Stimulated activated effector memory CD8-positive, alpha-beta T cell treated with anti-CD3 and anti-CD28 coated beads, Interleukin-12 subunit alpha, Interleukin-12 subunit beta, amount 100 ng/mL, for 72 hours (primary cell): ENCODE results near the gene RPL14.

ENCODE experiments used
- ATAC-seq: fragments of 150-1000 bp; cut with Tn5 transposase; 2 replicates; pipeline ENCODE4 v1.10.0; 2021
- DNase-seq, 2 donors: peaks; one replicate each; pipeline ENCODE4 v3.0.0; 2021 to 2022; ENCODE audit warnings: low spot score in 2 of 2
- H3K27ac Mint-ChIP-seq: one replicate; pipeline ENCODE4 v1.8.0; 2022; ENCODE audit warnings: mild to moderate bottlenecking, mixed read lengths
- H3K36me3 Mint-ChIP-seq: one replicate; pipeline ENCODE4 v1.8.0; 2022; ENCODE audit warnings: mild to moderate bottlenecking, mixed read lengths
- H3K4me1 Mint-ChIP-seq: one replicate; pipeline ENCODE4 v1.8.0; 2022; ENCODE audit warnings: mixed read lengths
- H3K4me3 Mint-ChIP-seq: one replicate; pipeline ENCODE4 v1.8.0; 2022; ENCODE audit warnings: mild to moderate bottlenecking, mixed read lengths
- H3K9me3 Mint-ChIP-seq: one replicate; pipeline ENCODE4 v1.8.0; 2022; ENCODE audit warnings: mixed read lengths

RPL14 gene

GRCh38 chr3:40456940-40457823 is at the start of gene RPL14:
Gene RPL14, plus strand, starts transcription at chr3:40457339. Its CDS starts 133 bp downstream, at chr3:40457472.
- ATAC-seq = peak; percentile 85
- peak within 1 kb of the TSS; percentile 94 for H3K27ac Mint-ChIP-seq
- peaks cover 65% of the 10 kb centered on the region for H3K36me3 Mint-ChIP-seq
- peak within 1 kb of the TSS; percentile 83 for H3K4me3 Mint-ChIP-seq
- peaks cover 36% of the 10 kb centered on the region for H3K4me1 Mint-ChIP-seq
- H3K9me3 Mint-ChIP-seq = peaks cover 2% of the 10 kb centered on the region
- peak; percentile 80 to 97 for DNase-seq

- Mint-ChIP-seq H3K4me1 (no peaks in the 10 kb centered on the region), H3K27ac (no peak overlapping the region), H3K4me3 (no peak overlapping the region), H3K9me3 (no peaks in the 10 kb centered on the region), H3K36me3 (no peaks in the 10 kb centered on the region)
- no peak for DNase-seq
- ATAC-seq = no peak
Observed at GRCh38 chr3:40407611-40408010, 49.5 kb upstream of the RPL14 start.

GRCh38 chr3:40414270-40414669 is 42.9 kb upstream of the RPL14 start:
- H3K4me1 Mint-ChIP-seq = no peaks in the 10 kb centered on the region
- DNase-seq (no peak), ATAC-seq (no peak)
- H3K9me3 Mint-ChIP-seq = no peaks in the 10 kb centered on the region
- H3K36me3 Mint-ChIP-seq = no peaks in the 10 kb centered on the region
- H3K27ac Mint-ChIP-seq = no peak overlapping the region
- no peak overlapping the region for H3K4me3 Mint-ChIP-seq

GRCh38 chr3:40417845-40418543 is 39.1 kb upstream of the RPL14 start:
- Mint-ChIP-seq H3K4me3 (no peak overlapping the region), H3K27ac (no peak overlapping the region), H3K9me3 (no peaks in the 10 kb centered on the region), H3K4me1 (no peaks in the 10 kb centered on the region), H3K36me3 (no peaks in the 10 kb centered on the region)
- ATAC-seq = peak; percentile 51
- no peak for DNase-seq

GRCh38 chr3:40422861-40423260 is 34.3 kb upstream of the RPL14 start:
- ATAC-seq (no peak), DNase-seq (no peak)

GRCh38 chr3:40427045-40427669 is 30.0 kb upstream of the RPL14 start:
- Mint-ChIP-seq H3K27ac (no peak overlapping the region), H3K36me3 (no peaks in the 10 kb centered on the region), H3K4me3 (no peak overlapping the region), H3K4me1 (no peaks in the 10 kb centered on the region), H3K9me3 (no peaks in the 10 kb centered on the region)
- ATAC-seq (no peak), DNase-seq (no peak)

More at GRCh38 chr3:40422861-40423260, 34.3 kb upstream of the RPL14 start:
- Mint-ChIP-seq H3K36me3 (no peaks in the 10 kb centered on the region), H3K4me1 (no peaks in the 10 kb centered on the region), H3K27ac (no peak overlapping the region), H3K9me3 (no peaks in the 10 kb centered on the region), H3K4me3 (no peak overlapping the region)

- no peak overlapping the region for H3K27ac Mint-ChIP-seq
- no peak overlapping the region for H3K4me3 Mint-ChIP-seq
- H3K36me3 Mint-ChIP-seq = no peaks in the 10 kb centered on the region
- no peak for DNase-seq
- no peaks in the 10 kb centered on the region for H3K9me3 Mint-ChIP-seq
- ATAC-seq = no peak
- no peaks in the 10 kb centered on the region for H3K4me1 Mint-ChIP-seq
Observed at GRCh38 chr3:40432793-40433192, 24.3 kb upstream of the RPL14 start.

- Mint-ChIP-seq H3K9me3 (peaks cover 2% of the 10 kb centered on the region), H3K27ac (no peak overlapping the region), H3K4me1 (no peaks in the 10 kb centered on the region), H3K4me3 (no peak overlapping the region), H3K36me3 (no peaks in the 10 kb centered on the region)
- ATAC-seq (no peak), DNase-seq (no peak)
Observed at GRCh38 chr3:40437889-40438288, 19.2 kb upstream of the RPL14 start.

GRCh38 chr3:40445062-40445461 is 12.1 kb upstream of the RPL14 start:
- ATAC-seq (no peak), DNase-seq (no peak)
- Mint-ChIP-seq H3K27ac (no peak overlapping the region), H3K4me1 (no peaks in the 10 kb centered on the region), H3K36me3 (no peaks in the 10 kb centered on the region), H3K9me3 (peaks cover 2% of the 10 kb centered on the region), H3K4me3 (no peak overlapping the region)

- Mint-ChIP-seq H3K36me3 (no peaks in the 10 kb centered on the region), H3K27ac (no peak overlapping the region), H3K4me1 (no peaks in the 10 kb centered on the region), H3K9me3 (no peaks in the 10 kb centered on the region), H3K4me3 (no peak overlapping the region)
- DNase-seq (no peak), ATAC-seq (no peak)
Observed at GRCh38 chr3:40445880-40446279, 11.3 kb upstream of the RPL14 start.

- no peak for DNase-seq
- no peaks in the 10 kb centered on the region for H3K9me3 Mint-ChIP-seq
- H3K27ac Mint-ChIP-seq = no peak overlapping the region
- peaks cover 7% of the 10 kb centered on the region for H3K36me3 Mint-ChIP-seq
- peaks cover 16% of the 10 kb centered on the region for H3K4me1 Mint-ChIP-seq
- H3K4me3 Mint-ChIP-seq = no peak overlapping the region
- ATAC-seq = no peak
Observed at GRCh38 chr3:40450438-40450837, 6.7 kb upstream of the RPL14 start.

- no peak for DNase-seq
- ATAC-seq = no peak
- Mint-ChIP-seq H3K4me3 (no peak overlapping the region), H3K27ac (no peak overlapping the region), H3K4me1 (peaks cover 21% of the 10 kb centered on the region), H3K9me3 (peaks cover 2% of the 10 kb centered on the region), H3K36me3 (peaks cover 8% of the 10 kb centered on the region)
Observed at GRCh38 chr3:40451551-40451950, 5.6 kb upstream of the RPL14 start.

GRCh38 chr3:40452057-40452456 is 5.1 kb upstream of the RPL14 start:
- ATAC-seq = no peak

GRCh38 chr3:40452562-40452875 is 4.6 kb upstream of the RPL14 start:
- Mint-ChIP-seq H3K36me3 (peaks cover 18% of the 10 kb centered on the region), H3K4me1 (peaks cover 21% of the 10 kb centered on the region), H3K4me3 (peak overlapping the region; percentile 92), H3K27ac (peak overlapping the region; percentile 94), H3K9me3 (peaks cover 2% of the 10 kb centered on the region)
- DNase-seq (no peak), ATAC-seq (no peak)

More at GRCh38 chr3:40452057-40452456, 5.1 kb upstream of the RPL14 start:
- Mint-ChIP-seq H3K4me1 (peaks cover 21% of the 10 kb centered on the region), H3K9me3 (peaks cover 2% of the 10 kb centered on the region), H3K36me3 (peaks cover 13% of the 10 kb centered on the region), H3K27ac (peak overlapping the region; percentile 94), H3K4me3 (peak overlapping the region; percentile 92)
- no peak for DNase-seq

GRCh38 chr3:40452876-40453730 is 4.0 kb upstream of the RPL14 start:
- Mint-ChIP-seq H3K27ac (peak overlapping the region; percentile 94), H3K9me3 (peaks cover 2% of the 10 kb centered on the region), H3K36me3 (peaks cover 24% of the 10 kb centered on the region), H3K4me3 (peak overlapping the region; percentile 92), H3K4me1 (peaks cover 27% of the 10 kb centered on the region)
- ATAC-seq (peak; percentile 95), DNase-seq (peak; percentile 75 to 93)
